Esophagus muscularis mucosa (tissue), 4 donors: ENCODE data around the gene IMPG2. TPM values are rescaled to one million over a fixed set of nuclear protein-coding genes. Genes with fewer than 3 reads are reported as not detected.

Experiments used
- DNase-seq: peaks from one replicate; pipeline ENCODE4 v3.0.0-alpha.2; 2017; ENCODE audit errors: extremely low spot score
- H3K27ac ChIP-seq, 4 donors: fragments of 200-600 bp; sonication (generic); replicated peaks in 1 of 4; 1 replicate in 3 of 4; 2 replicates in 1 of 4; pipeline ENCODE4 v1.5.1; 2016 to 2019; ENCODE audit warnings: mild to moderate bottlenecking in 1 of 4
- H3K27me3 ChIP-seq, 4 donors: fragments of 200-600 bp; sonication (generic); one replicate each; pipeline versions ENCODE4 v1.5.1 to v1.6.0; 2016 to 2019
- H3K36me3 ChIP-seq, 4 donors: fragments of 200-600 bp; sonication (generic); one replicate each; pipeline ENCODE4 v1.5.1; 2016 to 2019
- H3K4me1 ChIP-seq, 4 donors: fragments of 200-600 bp; sonication (generic); one replicate each; pipeline ENCODE4 v1.5.1; 2016 to 2019
- H3K4me3 ChIP-seq, 4 donors: fragments of 200-600 bp; sonication (generic); 1 replicate in 2 of 4; 2 replicates in 2 of 4; pipeline ENCODE4 v1.5.1; 2016 to 2019; ENCODE audit warnings: mild to moderate bottlenecking in 4 of 4, moderate library complexity in 1 of 4
- H3K9me3 ChIP-seq, 4 donors: fragments of 200-600 bp; sonication (generic); 1 replicate in 3 of 4; 2 replicates in 1 of 4; pipeline ENCODE4 v1.5.1; 2016 to 2019
- CTCF ChIP-seq, 3 experiments: fragments of 200-600 bp in 2 of 3; fragments of 450-650 bp in 1 of 3; sonication (generic) in 2 of 3; IDR thresholded peaks; one replicate each; pipeline ENCODE4 v1.5.1; 2017 to 2019; ENCODE audit warnings: antibody characterized with exemption in 3 of 3, mild to moderate bottlenecking in 2 of 3, moderate library complexity in 1 of 3
- EP300 ChIP-seq: sonication (generic); formaldehyde crosslinking; IDR thresholded peaks from one replicate; pipeline ENCODE4 v1.6.1; 2017; ENCODE audit warnings: antibody characterized with exemption
- POLR2A ChIP-seq: fragments of 450-650 bp; IDR thresholded peaks from one replicate; pipeline ENCODE4 v1.6.1; 2017; ENCODE audit warnings: antibody characterized with exemption, moderate library complexity, mild to moderate bottlenecking, low read depth
- POLR2AphosphoS5 ChIP-seq, 2 donors: sonication (generic); formaldehyde crosslinking; IDR thresholded peaks; one replicate each; pipeline ENCODE4 v1.6.1; 2017; ENCODE audit warnings: antibody characterized with exemption in 2 of 2
- WGBS: methylation state at CpG from one replicate; pipeline ENCODE4 v1.1.5; 2018; 5-methylcytosine and 5-hydroxymethylcytosine counted together
- intact Hi-C: fragments of 100-400 bp; cut with DNase I; formaldehyde crosslinking; loops from one replicate; pipeline ENCODE4 v1.15.1; 2023
- total RNA-seq, 4 donors: library from RNA; depleted of rRNA; stranded (reverse); fragments of >200 nt; gene quantifications; one replicate each; pipeline versions ENCODE4 v1.1.0 to v1.2.1, GENCODE V29; 2016

IMPG2 gene
- total RNA-seq, 4 donors from 2014 or later: 0.78 to 0.83 (median 0.82) TPM

DNA sequence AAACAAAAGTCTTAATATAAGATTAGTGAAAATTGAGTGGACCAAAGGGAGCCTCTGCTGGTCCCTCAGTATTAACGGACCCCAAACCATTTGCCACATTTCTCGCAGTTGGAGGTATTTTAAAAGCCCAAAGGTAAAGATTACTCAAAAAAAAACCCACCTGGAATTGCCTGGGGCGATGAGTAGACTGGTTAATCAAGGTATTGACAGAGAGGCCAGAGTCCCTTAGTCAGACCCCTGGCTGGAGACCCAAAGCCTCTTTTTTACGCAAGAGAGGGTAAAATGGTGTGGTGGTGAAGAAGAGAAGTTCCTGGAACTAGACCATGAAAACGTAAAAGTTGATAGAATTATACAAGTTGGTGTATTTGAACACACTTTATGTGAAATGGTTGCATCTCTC is 137.2 kb downstream of the IMPG2 start:
- WGBS: 91% methylated on average over 5 of the region's 5 CpGs
- intact Hi-C loops: no loop called here
- Histone ChIP-seq H3K9me3 (no peaks in the 10 kb centered on the region), H3K27ac (no peak overlapping the region), H3K36me3 (no peaks in the 10 kb centered on the region), H3K27me3 (no peaks in the 10 kb centered on the region), H3K4me1 (peaks cover 0 to 5% (median 0%) of the 10 kb centered on the region in 4 donors), H3K4me3 (no peak overlapping the region)
- TF ChIP-seq POLR2AphosphoS5 (IDR thresholded peaks at IDR 0.05) (no peak), CTCF (IDR thresholded peaks at IDR 0.05) (no peak), POLR2A (no peak), EP300 (no peak)
- peak; percentile 42 for DNase-seq

DNA sequence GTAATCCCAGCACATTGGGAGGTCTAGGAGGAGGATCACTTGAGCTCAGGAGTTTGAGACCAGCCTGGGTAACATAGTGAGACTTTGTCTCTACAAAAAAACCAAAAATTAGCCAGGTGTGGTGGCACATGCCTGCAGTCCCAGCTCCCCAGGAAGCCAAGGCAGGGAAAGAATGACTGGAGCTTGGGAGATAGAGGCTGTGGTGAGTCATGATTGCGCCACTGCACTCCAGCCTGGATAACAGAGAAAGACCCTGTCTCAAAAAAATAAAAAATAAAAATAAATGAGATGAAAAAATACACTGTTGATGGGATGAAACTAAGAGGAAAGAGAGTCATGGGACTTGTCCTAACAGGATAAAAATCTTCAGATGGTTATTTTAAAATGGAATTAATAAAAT is 137.6 kb downstream of the IMPG2 start:
- 92% methylated on average over 1 of the region's 1 CpG for WGBS
- H3K4me3 ChIP-seq: no peak overlapping the region
- no peak for TF ChIP-seq POLR2AphosphoS5 (IDR thresholded peaks at IDR 0.05)
- no peak for TF ChIP-seq POLR2A
- no peak for TF ChIP-seq CTCF (IDR thresholded peaks at IDR 0.05)
- TF ChIP-seq EP300: no peak
- no peaks in the 10 kb centered on the region for H3K27me3 ChIP-seq
- peaks cover 0 to 5% (median 0%) of the 10 kb centered on the region in 4 donors for H3K4me1 ChIP-seq
- H3K27ac ChIP-seq: no peak overlapping the region
- peak; percentile 39 for DNase-seq
- no peaks in the 10 kb centered on the region for H3K36me3 ChIP-seq
- no peaks in the 10 kb centered on the region for H3K9me3 ChIP-seq
- intact Hi-C loops: no loop called here

DNA sequence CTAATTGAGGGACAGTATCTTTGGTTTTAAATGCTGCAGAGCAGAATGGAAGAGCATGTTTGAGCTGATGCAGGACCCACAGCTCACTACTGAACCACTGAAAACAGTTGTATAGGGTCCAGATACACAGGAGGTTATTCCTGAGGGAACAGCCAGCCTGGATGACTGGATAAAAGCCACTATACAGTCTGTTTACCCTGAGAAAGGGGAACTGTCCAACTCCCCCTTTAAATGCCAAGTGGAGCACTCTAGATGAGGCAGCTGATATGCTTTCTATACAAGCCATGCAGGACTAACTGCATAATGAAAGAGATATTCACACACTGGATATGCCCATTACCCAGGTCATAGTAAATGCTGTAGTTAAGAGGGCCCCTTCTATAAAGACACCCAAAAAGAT is 138.6 kb downstream of the IMPG2 start:
- peaks cover 0 to 6% (median 0%) of the 10 kb centered on the region in 4 donors for H3K4me1 ChIP-seq
- H3K27me3 ChIP-seq: no peaks in the 10 kb centered on the region
- no peak overlapping the region for H3K27ac ChIP-seq
- no peak overlapping the region for H3K4me3 ChIP-seq
- no peaks in the 10 kb centered on the region for H3K36me3 ChIP-seq
- DNase-seq: peak; percentile 26
- TF ChIP-seq EP300 (no peak), POLR2AphosphoS5 (IDR thresholded peaks at IDR 0.05) (no peak), POLR2A (no peak), CTCF (IDR thresholded peaks at IDR 0.05) (no peak)
- no peaks in the 10 kb centered on the region for H3K9me3 ChIP-seq
- intact Hi-C loops: no loop called here

GRCh38 chr3:101179637-101180036 is 140.7 kb downstream of the IMPG2 start:
- no peak overlapping the region for H3K27ac ChIP-seq
- 42% methylated on average over 2 of the region's 3 CpGs for WGBS
- H3K27me3 ChIP-seq: no peaks in the 10 kb centered on the region
- no peaks in the 10 kb centered on the region for H3K9me3 ChIP-seq
- peaks cover 0 to 10% (median 0%) of the 10 kb centered on the region in 4 donors for H3K4me1 ChIP-seq
- no peak overlapping the region for H3K4me3 ChIP-seq
- peak; percentile 37 for DNase-seq
- H3K36me3 ChIP-seq: no peaks in the 10 kb centered on the region
- TF ChIP-seq EP300: no peak
- TF ChIP-seq CTCF (IDR thresholded peaks at IDR 0.05): no peak
- intact Hi-C loops: no loop called here

GRCh38 chr3:101177577-101177976 is 142.8 kb downstream of the IMPG2 start:
- Histone ChIP-seq H3K4me1 (peaks cover 0 to 10% (median 0%) of the 10 kb centered on the region in 4 donors), H3K36me3 (no peaks in the 10 kb centered on the region), H3K27ac (no peak overlapping the region), H3K4me3 (no peak overlapping the region), H3K9me3 (no peaks in the 10 kb centered on the region), H3K27me3 (no peaks in the 10 kb centered on the region)
- TF ChIP-seq POLR2A: no peak
- TF ChIP-seq POLR2AphosphoS5 (IDR thresholded peaks at IDR 0.05): no peak
- TF ChIP-seq CTCF (IDR thresholded peaks at IDR 0.05): no peak
- no peak for TF ChIP-seq EP300
- intact Hi-C loops: no loop called here
- peak; percentile 14 for DNase-seq
